Breast epithelium (tissue), 3 donors: ENCODE results near the gene MBTPS1.
"Not testable (repeated sequence)": the region's sequence is repeated elsewhere in the genome, so short reads cannot be mapped to it uniquely, and the experiment has no call there.

ENCODE experiments used
- CTCF ChIP-seq, 3 donors: fragments of 450-650 bp; IDR thresholded peaks; one replicate each; pipeline ENCODE4 v1.5.1; 2016 to 2017; ENCODE audit warnings: antibody characterized with exemption in 3 of 3, mild to moderate bottlenecking in 3 of 3, moderate library complexity in 3 of 3
- POLR2A ChIP-seq: fragments of 450-650 bp; IDR thresholded peaks from one replicate; pipeline ENCODE4 v1.6.1; 2016; ENCODE audit warnings: antibody characterized with exemption, mild to moderate bottlenecking, moderate library complexity

GRCh38 chr16:84118315-84118714 is 1.6 kb upstream of the MBTPS1 start:
- not testable (repeated sequence) for TF ChIP-seq CTCF (IDR thresholded peaks at IDR 0.05); POLR2A
